ENCODE results near the gene TOPBP1. TPM values are rescaled to one million over a fixed set of nuclear protein-coding genes. Genes with fewer than 3 reads are reported as not detected.

Gene TOPBP1
- total and polyA plus RNA-seq, 2 donors, result 10.4 to 61.5 TPM

GRCh38 chr3:133610031-133610430, 51.7 kb downstream of the TOPBP1 start:
- Histone ChIP-seq H3K36me3 (ENCODE audit: insufficient read depth) (peaks cover 6% of the 10 kb centered on the region), H3K27ac (ENCODE audit: low read depth) (no peak overlapping the region), H3K4me3 (ENCODE audit: low read depth, low read length) (no peak overlapping the region), H3K4me1 (ENCODE audit: insufficient read depth) (no peaks in the 10 kb centered on the region)
- no peak for DNase-seq (ENCODE audit: extremely low spot score)

GRCh38 chr3:133608388-133608787, 53.4 kb downstream of the TOPBP1 start:
- Histone ChIP-seq H3K4me1 (ENCODE audit: insufficient read depth) (no peaks in the 10 kb centered on the region), H3K4me3 (ENCODE audit: low read depth, low read length) (no peak overlapping the region), H3K36me3 (ENCODE audit: insufficient read depth) (peaks cover 5% of the 10 kb centered on the region), H3K27ac (ENCODE audit: low read depth) (no peak overlapping the region)
- no peak for DNase-seq (ENCODE audit: extremely low spot score)
- 74% methylated on average over 2 of the region's 2 CpGs for WGBS

- Histone ChIP-seq H3K27ac (ENCODE audit: low read depth) (no peak overlapping the region), H3K4me3 (ENCODE audit: low read depth, low read length) (no peak overlapping the region), H3K4me1 (ENCODE audit: insufficient read depth) (no peaks in the 10 kb centered on the region), H3K36me3 (ENCODE audit: insufficient read depth) (peaks cover 4% of the 10 kb centered on the region)
- no peak for DNase-seq (ENCODE audit: extremely low spot score)
- 100% methylated on average over 1 of the region's 1 CpG for WGBS
Observed at GRCh38 chr3:133607816-133608215, 53.9 kb downstream of the TOPBP1 start.

GRCh38 chr3:133606902-133607301, 54.8 kb downstream of the TOPBP1 start:
- Histone ChIP-seq H3K27ac (ENCODE audit: low read depth) (no peak overlapping the region), H3K36me3 (ENCODE audit: insufficient read depth) (peaks cover 4% of the 10 kb centered on the region), H3K4me3 (ENCODE audit: low read depth, low read length) (no peak overlapping the region), H3K4me1 (ENCODE audit: insufficient read depth) (no peaks in the 10 kb centered on the region)
- no peak for DNase-seq (ENCODE audit: extremely low spot score)
- WGBS, result 98% methylated on average over 4 of the region's 4 CpGs

GRCh38 chr3:133606342-133606741, 55.4 kb downstream of the TOPBP1 start:
- peaks cover 4% of the 10 kb centered on the region for H3K36me3 ChIP-seq (ENCODE audit: insufficient read depth)

GRCh38 chr3:133600572-133601081, 61.1 kb downstream of the TOPBP1 start:
- Histone ChIP-seq H3K27ac (ENCODE audit: low read depth) (no peak overlapping the region), H3K4me1 (ENCODE audit: insufficient read depth) (no peaks in the 10 kb centered on the region), H3K36me3 (ENCODE audit: insufficient read depth) (peaks cover 4% of the 10 kb centered on the region), H3K4me3 (ENCODE audit: low read depth, low read length) (no peak overlapping the region)
- DNase-seq (ENCODE audit: extremely low spot score), result no peak
- WGBS, result 90% methylated on average over 1 of the region's 1 CpG

More at GRCh38 chr3:133606342-133606741, 55.4 kb downstream of the TOPBP1 start:
- WGBS, result 98% methylated on average over 1 of the region's 1 CpG
- Histone ChIP-seq H3K27ac (ENCODE audit: low read depth) (no peak overlapping the region), H3K4me1 (ENCODE audit: insufficient read depth) (no peaks in the 10 kb centered on the region), H3K4me3 (ENCODE audit: low read depth, low read length) (no peak overlapping the region)
- no peak for DNase-seq (ENCODE audit: extremely low spot score)

GRCh38 chr3:133599280-133599679, 62.5 kb downstream of the TOPBP1 start:
- WGBS, result 72% methylated on average over 2 of the region's 2 CpGs
- DNase-seq (ENCODE audit: extremely low spot score), result no peak

GRCh38 chr3:133598405-133598804, 63.3 kb downstream of the TOPBP1 start:
- Histone ChIP-seq H3K36me3 (ENCODE audit: insufficient read depth) (peaks cover 4% of the 10 kb centered on the region), H3K4me3 (ENCODE audit: low read depth, low read length) (no peak overlapping the region), H3K27ac (ENCODE audit: low read depth) (no peak overlapping the region), H3K4me1 (ENCODE audit: insufficient read depth) (no peaks in the 10 kb centered on the region)
- no peak for DNase-seq (ENCODE audit: extremely low spot score)
- 87% methylated on average over 3 of the region's 3 CpGs for WGBS

More at GRCh38 chr3:133599280-133599679, 62.5 kb downstream of the TOPBP1 start:
- H3K27ac ChIP-seq (ENCODE audit: low read depth), result no peak overlapping the region
- no peak overlapping the region for H3K4me3 ChIP-seq (ENCODE audit: low read depth, low read length)
- no peaks in the 10 kb centered on the region for H3K4me1 ChIP-seq (ENCODE audit: insufficient read depth)
- peaks cover 4% of the 10 kb centered on the region for H3K36me3 ChIP-seq (ENCODE audit: insufficient read depth)

GRCh38 chr3:133595341-133595740, 66.4 kb downstream of the TOPBP1 start:
- WGBS, result 80% methylated on average over 1 of the region's 1 CpG
- no peak for DNase-seq (ENCODE audit: extremely low spot score)
- no peak overlapping the region for H3K27ac ChIP-seq (ENCODE audit: low read depth)

GRCh38 chr3:133593243-133593642, 68.5 kb downstream of the TOPBP1 start:
- H3K27ac ChIP-seq (ENCODE audit: low read depth), result no peak overlapping the region

More at GRCh38 chr3:133595341-133595740, 66.4 kb downstream of the TOPBP1 start:
- Histone ChIP-seq H3K36me3 (ENCODE audit: insufficient read depth) (peaks cover 4% of the 10 kb centered on the region), H3K4me1 (ENCODE audit: insufficient read depth) (no peaks in the 10 kb centered on the region), H3K4me3 (ENCODE audit: low read depth, low read length) (no peak overlapping the region)

GRCh38 chr3:133592843-133593242, 68.9 kb downstream of the TOPBP1 start:
- WGBS, result 95% methylated on average over 5 of the region's 5 CpGs
- Histone ChIP-seq H3K36me3 (ENCODE audit: insufficient read depth) (peaks cover 1% of the 10 kb centered on the region), H3K27ac (ENCODE audit: low read depth) (no peak overlapping the region), H3K4me1 (ENCODE audit: insufficient read depth) (no peaks in the 10 kb centered on the region), H3K4me3 (ENCODE audit: low read depth, low read length) (no peak overlapping the region)
- no peak for DNase-seq (ENCODE audit: extremely low spot score)

More at GRCh38 chr3:133593243-133593642, 68.5 kb downstream of the TOPBP1 start:
- no peak for DNase-seq (ENCODE audit: extremely low spot score)
- H3K4me1 ChIP-seq (ENCODE audit: insufficient read depth), result no peaks in the 10 kb centered on the region
- peaks cover under 1% of the 10 kb centered on the region for H3K36me3 ChIP-seq (ENCODE audit: insufficient read depth)
- no peak overlapping the region for H3K4me3 ChIP-seq (ENCODE audit: low read depth, low read length)
- whole genome bisulfite sequencing, result 89% methylated on average over 2 of the region's 2 CpGs

- no peak overlapping the region for H3K4me3 ChIP-seq (ENCODE audit: low read depth, low read length)
- peaks cover 1% of the 10 kb centered on the region for H3K36me3 ChIP-seq (ENCODE audit: insufficient read depth)
- WGBS, result 95% methylated on average over 3 of the region's 3 CpGs
- DNase-seq (ENCODE audit: extremely low spot score), result no peak
- no peaks in the 10 kb centered on the region for H3K4me1 ChIP-seq (ENCODE audit: insufficient read depth)
- no peak overlapping the region for H3K27ac ChIP-seq (ENCODE audit: low read depth)
Observed at GRCh38 chr3:133591271-133591742, 70.4 kb downstream of the TOPBP1 start.

GRCh38 chr3:133589503-133589902, 72.2 kb downstream of the TOPBP1 start:
- no peaks in the 10 kb centered on the region for H3K4me1 ChIP-seq (ENCODE audit: insufficient read depth)
- H3K27ac ChIP-seq (ENCODE audit: low read depth), result no peak overlapping the region
- 82% methylated on average over 8 of the region's 8 CpGs for WGBS
- no peak for DNase-seq (ENCODE audit: extremely low spot score)
- no peak overlapping the region for H3K4me3 ChIP-seq (ENCODE audit: low read depth, low read length)
- peaks cover 3% of the 10 kb centered on the region for H3K36me3 ChIP-seq (ENCODE audit: insufficient read depth)

- Histone ChIP-seq H3K36me3 (ENCODE audit: insufficient read depth) (peaks cover 3% of the 10 kb centered on the region), H3K4me1 (ENCODE audit: insufficient read depth) (no peaks in the 10 kb centered on the region), H3K27ac (ENCODE audit: low read depth) (no peak overlapping the region), H3K4me3 (ENCODE audit: low read depth, low read length) (no peak overlapping the region)
- WGBS, result 88% methylated on average over 2 of the region's 2 CpGs
- DNase-seq (ENCODE audit: extremely low spot score), result no peak
Observed at GRCh38 chr3:133588784-133589465, 72.8 kb downstream of the TOPBP1 start.
